ENCODE measurements around the gene GBF1. TPM values are rescaled to one million over a fixed set of nuclear protein-coding genes. Genes with fewer than 3 reads are reported as not detected.

GBF1 gene
- polyA plus RNA-seq, 1 donor (not counting 4 experiments of a cell fraction or from before 2014, with no cell fraction given) = 17.4 TPM

- Histone ChIP-seq H3K4me1 (ENCODE audit: control insufficient read depth, extremely low read depth, insufficient read depth, low read length) (peaks cover 27% of the 10 kb centered on the region), H3K9ac (ENCODE audit: control insufficient read depth, extremely low read depth, insufficient read depth, low read length) (no peak overlapping the region), H3K9me1 (ENCODE audit: control insufficient read depth, extremely low read depth, insufficient read depth, low read length) (peaks cover 8% of the 10 kb centered on the region), H4K20me1 (ENCODE audit: control insufficient read depth, extremely low read depth, insufficient read depth, low read length) (peaks cover 11% of the 10 kb centered on the region), H3K79me2 (ENCODE audit: control insufficient read depth, insufficient read depth, low read length) (peaks cover 62% of the 10 kb centered on the region), H3K27ac (ENCODE audit: control insufficient read depth, insufficient read depth, low read length) (no peak overlapping the region), H3K36me3 (ENCODE audit: control insufficient read depth in 2 of 2, extremely low read depth in 1 of 2, insufficient read depth in 2 of 2, low read length in 2 of 2) (peaks cover 2 to 6% of the 10 kb centered on the region in 2 experiments), H3K27me3 (ENCODE audit: control insufficient read depth, extremely low read depth, insufficient read depth, low read length) (no peaks in the 10 kb centered on the region), H2AFZ (ENCODE audit: control insufficient read depth, low read length) (no peak overlapping the region), H3K4me2 (ENCODE audit: control insufficient read depth, extremely low read depth, insufficient read depth, low read depth, low read length) (no peak overlapping the region), H3K9me3 (ENCODE audit: control insufficient read depth, low read depth, low read length) (no peaks in the 10 kb centered on the region), H3K4me3 (ENCODE audit: control insufficient read depth in 2 of 3, extremely low read depth in 1 of 3, insufficient read depth in 2 of 3, low read depth in 1 of 3, low read length in 3 of 3) (no peak overlapping the region)
- TF ChIP-seq EZH2 (IDR thresholded peaks at IDR 0.05; ENCODE audit: low read length) = no peak
- no peak for TF ChIP-seq CTCF (optimal IDR thresholded peaks at IDR 0.05 in 1 of 3, IDR thresholded peaks at IDR 0.05 in 1 of 3, conservative IDR thresholded peaks at IDR 0.05 in 1 of 3; ENCODE audit: extremely low read depth in 1 of 3, insufficient read depth in 2 of 3, low read length in 3 of 3)
- FAIRE-seq (no peak), DNase-seq (ENCODE audit: low read depth, low spot score) (no peak)
- dilution Hi-C loops (cut with MboI; ENCODE audit: extremely low pct_ligation_motif_present, low sequenced_read_pairs) = no loop called here
These were observed 68.0 kb downstream of the GBF1 start for GRCh38 chr10:102313221-102313896.

GRCh38 chr10:102314801-102315200 is 69.5 kb downstream of the GBF1 start:
- peaks cover 57% of the 10 kb centered on the region for H3K79me2 ChIP-seq (ENCODE audit: control insufficient read depth, insufficient read depth, low read length)
- H3K4me3 ChIP-seq (ENCODE audit: control insufficient read depth in 2 of 3, extremely low read depth in 1 of 3, insufficient read depth in 2 of 3, low read depth in 1 of 3, low read length in 3 of 3) = no peak overlapping the region
- H3K27me3 ChIP-seq (ENCODE audit: control insufficient read depth, extremely low read depth, insufficient read depth, low read length) = no peaks in the 10 kb centered on the region
- H4K20me1 ChIP-seq (ENCODE audit: control insufficient read depth, extremely low read depth, insufficient read depth, low read length) = peaks cover 10% of the 10 kb centered on the region
- no peak overlapping the region for H3K27ac ChIP-seq (ENCODE audit: control insufficient read depth, insufficient read depth, low read length)
- dilution Hi-C loops (cut with MboI; ENCODE audit: extremely low pct_ligation_motif_present, low sequenced_read_pairs) = no loop called here
- no peaks in the 10 kb centered on the region for H3K9me3 ChIP-seq (ENCODE audit: control insufficient read depth, low read depth, low read length)
- TF ChIP-seq EZH2 (IDR thresholded peaks at IDR 0.05; ENCODE audit: low read length) = no peak
- no peak for TF ChIP-seq CTCF (optimal IDR thresholded peaks at IDR 0.05 in 1 of 3, IDR thresholded peaks at IDR 0.05 in 1 of 3, conservative IDR thresholded peaks at IDR 0.05 in 1 of 3; ENCODE audit: extremely low read depth in 1 of 3, insufficient read depth in 2 of 3, low read length in 3 of 3)
- DNase-seq (ENCODE audit: low read depth, low spot score) = no peak
- H2AFZ ChIP-seq (ENCODE audit: control insufficient read depth, low read length) = no peak overlapping the region
- H3K9ac ChIP-seq (ENCODE audit: control insufficient read depth, extremely low read depth, insufficient read depth, low read length) = no peak overlapping the region
- H3K4me2 ChIP-seq (ENCODE audit: control insufficient read depth, extremely low read depth, insufficient read depth, low read depth, low read length) = no peak overlapping the region
- peaks cover 2 to 6% of the 10 kb centered on the region in 2 experiments for H3K36me3 ChIP-seq (ENCODE audit: control insufficient read depth in 2 of 2, extremely low read depth in 1 of 2, insufficient read depth in 2 of 2, low read length in 2 of 2)
- no peak for FAIRE-seq
- H3K4me1 ChIP-seq (ENCODE audit: control insufficient read depth, extremely low read depth, insufficient read depth, low read length) = peaks cover 25% of the 10 kb centered on the region
- H3K9me1 ChIP-seq (ENCODE audit: control insufficient read depth, extremely low read depth, insufficient read depth, low read length) = peaks cover 8% of the 10 kb centered on the region
